ENCODE measurements around the gene DNAH2. TPM values are rescaled to one million over a fixed set of nuclear protein-coding genes. Genes with fewer than 3 reads are reported as not detected.

Gene DNAH2
- total RNA-seq, 2 donors from 2014 or later = 0.09 to 4.9 TPM

DNA sequence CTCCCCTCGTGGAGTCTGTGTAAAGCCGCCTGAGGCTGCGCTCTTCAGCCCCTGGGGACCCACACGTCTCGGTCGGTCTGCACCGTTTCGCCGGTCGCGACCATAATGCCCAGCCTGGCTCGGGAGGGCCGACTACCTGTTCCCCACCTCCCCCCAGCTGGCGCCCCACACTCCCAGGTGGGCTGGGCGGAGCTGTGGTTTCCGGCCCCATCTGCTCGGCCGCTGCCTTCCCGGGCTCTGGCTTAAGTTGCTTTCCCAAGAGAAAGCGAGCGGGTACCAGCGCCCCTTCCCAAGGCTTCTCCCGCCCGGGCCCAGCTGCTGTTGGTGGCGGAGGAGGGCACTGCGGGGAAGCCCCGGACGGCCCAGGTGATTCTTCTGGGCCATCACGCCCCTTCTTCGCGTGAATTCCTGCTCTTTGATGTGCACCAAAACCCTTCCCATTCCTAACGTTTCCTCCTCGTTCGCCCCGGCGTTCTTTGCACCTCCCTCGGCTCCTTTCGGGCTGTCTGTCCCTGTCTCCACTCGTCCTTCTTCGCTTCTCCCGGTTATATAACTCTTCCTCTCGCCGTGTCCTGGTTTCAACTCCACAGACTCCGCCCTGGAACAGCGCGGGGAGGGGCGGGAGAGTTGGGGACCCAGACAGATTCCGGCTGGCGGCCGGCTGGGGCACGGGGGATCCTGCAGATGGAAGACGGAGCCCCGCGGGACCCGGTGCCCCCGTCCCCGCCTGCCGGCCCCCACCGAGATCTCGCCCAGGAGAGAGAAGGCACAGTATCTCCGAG, 118.5 kb downstream of the DNAH2 start:
- DNase-seq (ENCODE audit: low spot score) = peak; percentile 68
- Histone ChIP-seq H3K27me3 (replicated peaks; ENCODE audit: insufficient read depth) (no peaks in the 10 kb centered on the region), H3K36me3 (no peaks in the 10 kb centered on the region), H3K4me3 (peak overlapping the region; percentile 75 to 83), H3K4me1 (replicated peaks) (peaks cover 22% of the 10 kb centered on the region), H3K27ac (peak overlapping the region; percentile 95 to 98), H3K9me3 (no peaks in the 10 kb centered on the region)
- under 1% methylated on average over 59 of the region's 61 CpGs for WGBS
- intact Hi-C loops (cut with DNase I) = loop anchor here (10.0 kb wide), 1 partner anchor 601 kb away; the partner anchor contains the start of genes DVL2 and PHF23
- TF ChIP-seq POLR2AphosphoS5 (IDR thresholded peaks at IDR 0.05) (peak; percentile 79), POLR2A (IDR thresholded peaks at IDR 0.05) (peak; percentile 61)
- TF ChIP-seq, protein P1, sequence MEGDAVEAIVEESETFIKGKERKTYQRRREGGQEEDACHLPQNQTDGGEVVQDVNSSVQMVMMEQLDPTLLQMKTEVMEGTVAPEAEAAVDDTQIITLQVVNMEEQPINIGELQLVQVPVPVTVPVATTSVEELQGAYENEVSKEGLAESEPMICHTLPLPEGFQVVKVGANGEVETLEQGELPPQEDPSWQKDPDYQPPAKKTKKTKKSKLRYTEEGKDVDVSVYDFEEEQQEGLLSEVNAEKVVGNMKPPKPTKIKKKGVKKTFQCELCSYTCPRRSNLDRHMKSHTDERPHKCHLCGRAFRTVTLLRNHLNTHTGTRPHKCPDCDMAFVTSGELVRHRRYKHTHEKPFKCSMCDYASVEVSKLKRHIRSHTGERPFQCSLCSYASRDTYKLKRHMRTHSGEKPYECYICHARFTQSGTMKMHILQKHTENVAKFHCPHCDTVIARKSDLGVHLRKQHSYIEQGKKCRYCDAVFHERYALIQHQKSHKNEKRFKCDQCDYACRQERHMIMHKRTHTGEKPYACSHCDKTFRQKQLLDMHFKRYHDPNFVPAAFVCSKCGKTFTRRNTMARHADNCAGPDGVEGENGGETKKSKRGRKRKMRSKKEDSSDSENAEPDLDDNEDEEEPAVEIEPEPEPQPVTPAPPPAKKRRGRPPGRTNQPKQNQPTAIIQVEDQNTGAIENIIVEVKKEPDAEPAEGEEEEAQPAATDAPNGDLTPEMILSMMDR (IDR thresholded peaks at IDR 0.05) = peak in 1 of 4 experiments; percentile 6

- Histone ChIP-seq H3K27ac (peak overlapping the region; percentile 95 to 98), H3K9me3 (no peaks in the 10 kb centered on the region), H3K4me3 (peak overlapping the region; percentile 75 to 83), H3K4me1 (replicated peaks) (peaks cover 22% of the 10 kb centered on the region), H3K36me3 (no peaks in the 10 kb centered on the region), H3K27me3 (replicated peaks; ENCODE audit: insufficient read depth) (no peaks in the 10 kb centered on the region)
- intact Hi-C loops (cut with DNase I) = loop anchor here (10.0 kb wide), 1 partner anchor 602 kb away; the partner anchor contains the start of genes DVL2 and PHF23
- DNase-seq (ENCODE audit: low spot score) = peak; percentile 58
- TF ChIP-seq POLR2AphosphoS5 (IDR thresholded peaks at IDR 0.05) (peak; percentile 69), POLR2A (IDR thresholded peaks at IDR 0.05) (no peak)
- WGBS = 2% methylated on average over 19 of the region's 19 CpGs
Observed at GRCh38 chr17:7836596-7837407, 119.3 kb downstream of the DNAH2 start.

- DNase-seq (ENCODE audit: low spot score) = no peak
- no peaks in the 10 kb centered on the region for H3K9me3 ChIP-seq
- WGBS = 7% methylated on average over 8 of the region's 8 CpGs
- H3K27me3 ChIP-seq (replicated peaks; ENCODE audit: insufficient read depth) = no peaks in the 10 kb centered on the region
- H3K36me3 ChIP-seq = no peaks in the 10 kb centered on the region
- H3K4me1 ChIP-seq (replicated peaks) = peaks cover 22% of the 10 kb centered on the region
- intact Hi-C loops (cut with DNase I) = loop anchor here (10.0 kb wide), 1 partner anchor 603 kb away; the partner anchor contains the start of genes DVL2 and PHF23
- H3K27ac ChIP-seq = peak overlapping the region; percentile 95 to 98
- peak overlapping the region; percentile 3 to 83 for H3K4me3 ChIP-seq
- TF ChIP-seq POLR2AphosphoS5 (IDR thresholded peaks at IDR 0.05) = no peak
- TF ChIP-seq POLR2A (IDR thresholded peaks at IDR 0.05) = no peak
- TF ChIP-seq, protein P1 (IDR thresholded peaks at IDR 0.05) = no peak
Observed at GRCh38 chr17:7837408-7838088, 120.0 kb downstream of the DNAH2 start.

GRCh38 chr17:7838090-7839075, 120.8 kb downstream of the DNAH2 start:
- H3K9me3 ChIP-seq = no peaks in the 10 kb centered on the region
- DNase-seq (ENCODE audit: low spot score) = no peak
- H3K4me1 ChIP-seq (replicated peaks) = peaks cover 22% of the 10 kb centered on the region
- TF ChIP-seq POLR2AphosphoS5 (IDR thresholded peaks at IDR 0.05) (no peak), POLR2A (IDR thresholded peaks at IDR 0.05) (no peak)
- TF ChIP-seq, protein P1 (IDR thresholded peaks at IDR 0.05) = no peak
- H3K27me3 ChIP-seq (replicated peaks; ENCODE audit: insufficient read depth) = no peaks in the 10 kb centered on the region
- peak overlapping the region; percentile 95 to 98 for H3K27ac ChIP-seq
- 20% methylated on average over 12 of the region's 12 CpGs for WGBS
- H3K4me3 ChIP-seq = peak overlapping the region; percentile 3 to 21
- H3K36me3 ChIP-seq = no peaks in the 10 kb centered on the region
- intact Hi-C loops (cut with DNase I) = loop anchor here (10.0 kb wide), 1 partner anchor 604 kb away; the partner anchor contains the start of genes DVL2 and PHF23

Measured in prostate gland (tissue), 2 donors.